ENCODE results near the gene GTPBP8. TPM values are rescaled to one million over a fixed set of nuclear protein-coding genes. Genes with fewer than 3 reads are reported as not detected.

GTPBP8 gene
- total and polyA plus RNA-seq, 10 of the 15 experiments (the other 5 are each of a cell fraction or from before 2014, with no cell fraction given): 10.3 to 29.0 (median 17.0) TPM

DNA sequence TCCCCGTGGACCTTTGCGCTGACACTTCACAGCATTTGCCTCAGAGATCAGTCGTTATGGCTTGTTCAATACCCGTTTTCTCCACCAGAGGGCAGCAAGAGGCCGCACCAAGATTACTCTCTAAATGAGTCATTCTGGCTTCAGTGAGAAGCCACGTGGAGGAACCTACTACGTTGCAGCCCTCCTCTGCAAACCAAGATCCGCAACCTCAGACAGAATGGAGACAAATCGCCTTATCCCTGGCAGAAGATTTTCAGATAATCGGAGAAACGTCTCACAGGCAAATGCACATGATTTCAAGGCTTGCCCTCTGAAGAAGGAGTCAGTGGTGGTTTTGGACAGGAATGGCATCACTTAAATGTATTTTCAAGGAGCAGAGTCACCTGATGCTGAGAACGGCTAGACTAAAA lies 60.5 kb downstream of the GTPBP8 start:
- DNase-seq (ENCODE audit: low read depth, low spot score) (peak; percentile 63), FAIRE-seq (peak; percentile 93), ATAC-seq (peak; percentile 99)
- WGBS (ENCODE audit: insufficient coverage, insufficient replicate concordance, low lambda C conversion rate, missing lambda C conversion rate): 9% methylated on average over 12 of the region's 12 CpGs
- BruUV-seq (replicated peaks): no TSS peak
- in situ Hi-C loops (cut with MboI): loop anchor here (5.0 kb wide), 1 partner anchor 236 kb away; no protein-coding TSS in a partner anchor
- Histone ChIP-seq H3K4me2 (ENCODE audit: control insufficient read depth, insufficient read depth) (peak overlapping the region; percentile 31; the same call in 1 of the 2 replicates), H3K27ac (ENCODE audit: control insufficient read depth, insufficient read depth) (no peak overlapping the region), H3K4me3 (no peak overlapping the region), H2AFZ (ENCODE audit: control insufficient read depth, low read depth, low read length) (peak overlapping the region; percentile 77), H3K4me1 (ENCODE audit: control insufficient read depth, insufficient read depth, low read length) (peaks cover 3% of the 10 kb centered on the region), H3K9ac (ENCODE audit: control insufficient read depth, insufficient read depth, low read length) (no peak overlapping the region), H3K27me3 (replicated peaks in 1 of 2; ENCODE audit: control insufficient read depth in 2 of 2, insufficient read depth in 2 of 2, low read length in 1 of 2) (no peaks in the 10 kb centered on the region), H4K20me1 (ENCODE audit: control insufficient read depth, insufficient read depth) (no peaks in the 10 kb centered on the region), H3K9me3 (replicated peaks; ENCODE audit: control insufficient read depth, insufficient read depth, low read length) (no peaks in the 10 kb centered on the region), H3K79me2 (ENCODE audit: control insufficient read depth, insufficient read depth, low read length) (no peaks in the 10 kb centered on the region), H3K36me3 (ENCODE audit: control insufficient read depth in 2 of 2, insufficient read depth in 2 of 2, low read length in 1 of 2) (no peaks in the 10 kb centered on the region)
- ChIA-PET RAD21 (ENCODE audit: unreplicated experiment) (interaction anchor here (0.6 to 1.0 kb wide), 3 partner anchors 153 to 445 kb away, joined by 4 to 12 read pairs (median 4); no protein-coding TSS in a partner anchor), SMC1A (ENCODE audit: uncharacterized antibody, unreplicated experiment) (interaction anchor here (0.7 to 1.0 kb wide), 4 partner anchors 85 to 408 kb away, joined by 3 to 5 read pairs (median 4); no protein-coding TSS in a partner anchor), POLR2A (no interaction called here), CTCF (interaction anchor here (0.6 to 1.5 kb wide), 4 partner anchors 15 to 239 kb away, joined by 3 to 13 read pairs (median 5); no protein-coding TSS in a partner anchor)
- intact Hi-C loops (cut with micrococcal nuclease; ENCODE audit: unreplicated experiment): loop anchor here (1.0 to 5.0 kb wide), 4 partner anchors 86 to 527 kb away; no protein-coding TSS in a partner anchor
- TF ChIP-seq ETV6 (conservative IDR thresholded peaks at IDR 0.05 in 1 of 2, IDR thresholded peaks at IDR 0.05 in 1 of 2; ENCODE audit: borderline replicate concordance in 1 of 2, low read depth in 1 of 2): no peak
- peak; percentile 33 to 45; a peak in 1 of 4 replicates for TF ChIP-seq EP300 (IDR thresholded peaks at IDR 0.05; ENCODE audit: borderline replicate concordance in 1 of 2, control insufficient read depth in 1 of 2, low read depth in 2 of 2, low read length in 2 of 2)
- TF ChIP-seq ZSCAN29 (IDR thresholded peaks at IDR 0.05): peak; percentile 58; the same call in 1 of the 2 replicates
- peak; percentile 74 for TF ChIP-seq SKIL (IDR thresholded peaks at IDR 0.05; ENCODE audit: low read depth, poor library complexity, severe bottlenecking)
- TF ChIP-seq, protein P1, sequence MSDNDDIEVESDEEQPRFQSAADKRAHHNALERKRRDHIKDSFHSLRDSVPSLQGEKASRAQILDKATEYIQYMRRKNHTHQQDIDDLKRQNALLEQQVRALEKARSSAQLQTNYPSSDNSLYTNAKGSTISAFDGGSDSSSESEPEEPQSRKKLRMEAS (IDR thresholded peaks at IDR 0.05; ENCODE audit: low read depth, low read length): peak; percentile 91
- TF ChIP-seq IRF4 (IDR thresholded peaks at IDR 0.05; ENCODE audit: low read depth, low read length): peak; percentile 100
- peak; percentile 61 for TF ChIP-seq RELA (IDR thresholded peaks at IDR 0.05; ENCODE audit: borderline replicate concordance, partially characterized antibody)
- peak; percentile 66; the same call in 1 of the 2 replicates for TF ChIP-seq YY1 (IDR thresholded peaks at IDR 0.05; ENCODE audit: low read depth, low read length)
- TF ChIP-seq MTA2 (IDR thresholded peaks at IDR 0.05; ENCODE audit: low read depth): no peak
- no peak for TF ChIP-seq TCF3 (IDR thresholded peaks at IDR 0.05; ENCODE audit: borderline replicate concordance, insufficient read depth, low read depth, low read length)
- peak; percentile 16; the same call in 1 of the 2 replicates for TF ChIP-seq BCL11A (IDR thresholded peaks at IDR 0.05; ENCODE audit: low read depth, low read length)
- TF ChIP-seq HCFC1 (IDR thresholded peaks at IDR 0.05; ENCODE audit: low read length): peak; percentile 19; the same call in 1 of the 2 replicates
- TF ChIP-seq POU2F2 (IDR thresholded peaks at IDR 0.05; ENCODE audit: borderline replicate concordance, low read depth, low read length): peak; percentile 71; the same call in 2 of the 3 replicates
- TF ChIP-seq RAD51 (IDR thresholded peaks at IDR 0.05): peak; percentile 92
- peak; percentile 93 for TF ChIP-seq RAD21 (IDR thresholded peaks at IDR 0.05; ENCODE audit: insufficient read depth, low read depth, low read length)
- TF ChIP-seq, protein P2, sequence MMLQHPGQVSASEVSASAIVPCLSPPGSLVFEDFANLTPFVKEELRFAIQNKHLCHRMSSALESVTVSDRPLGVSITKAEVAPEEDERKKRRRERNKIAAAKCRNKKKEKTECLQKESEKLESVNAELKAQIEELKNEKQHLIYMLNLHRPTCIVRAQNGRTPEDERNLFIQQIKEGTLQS (IDR thresholded peaks at IDR 0.05; ENCODE audit: borderline replicate concordance, extremely low read depth, low read depth, low read length): peak; percentile 29; the same call in 1 of the 2 replicates
- TF ChIP-seq MXI1 (IDR thresholded peaks at IDR 0.05; ENCODE audit: low read depth, low read length): peak; percentile 78; the same call in 1 of the 2 replicates
- no peak for TF ChIP-seq POLR2AphosphoS2 (IDR thresholded peaks at IDR 0.05; ENCODE audit: low read depth, low read length)
- TF ChIP-seq SMC3 (IDR thresholded peaks at IDR 0.05; ENCODE audit: borderline replicate concordance, low read length): peak; percentile 98
- TF ChIP-seq MYC (IDR thresholded peaks at IDR 0.05; ENCODE audit: insufficient read depth, insufficient read length, insufficient replicate concordance, low read length, severe bottlenecking): no peak
- no peak for TF ChIP-seq EED (IDR thresholded peaks at IDR 0.05; ENCODE audit: low read depth)
- TF ChIP-seq CBFB (IDR thresholded peaks at IDR 0.05; ENCODE audit: low read depth): no peak

All from GM12878 (cell line).